Panc1 (cell line): ENCODE measurements around the gene SLC6A2. TPM values are rescaled to one million over a fixed set of nuclear protein-coding genes. Genes with fewer than 3 reads are reported as not detected.

Experiments used
- ATAC-seq: fragments of 200-7000 bp; cut with Tn5 transposase; 2 replicates; pipeline ENCODE4 v1.9.1; 2020; ENCODE audit warnings: mild to moderate bottlenecking, moderate library complexity
- BruUV-seq: library from RNA; stranded (reverse); fragments of 400-500 nt; replicated peaks from 2 replicates; lab custom pipeline; 2021; lab: Mats Ljungman, UMichigan
- CTCF ChIA-PET: fragments of 300-600 bp; sonication (Branson Sonifier 250); formaldehyde crosslinking; loops from one replicate; lab custom pipeline; 2022; ENCODE audit warnings: antibody characterized with exemption; lab: Charles Lee
- POLR2A ChIA-PET: fragments of 300-600 bp; sonication (Branson Sonifier 250); formaldehyde crosslinking; loops from one replicate; lab custom pipeline; 2022; ENCODE audit warnings: antibody characterized with exemption; lab: Charles Lee
- DNase-seq: peaks from one replicate; pipeline ENCODE4 v3.0.0-alpha.2; 2010; ENCODE audit warnings: low read depth, low spot score
- H3K27ac ChIP-seq: 2 replicates; pipeline ENCODE4 v1.5.1; 2011; ENCODE audit warnings: mild to moderate bottlenecking, low read length, inconsistent platforms
- H3K27me3 ChIP-seq: fragments of 200-500 bp; sonication (Bioruptor generic); 2 replicates; pipeline ENCODE4 v1.6.0; 2014; ENCODE audit warnings: low read length, inconsistent platforms; ENCODE audit not compliant: control insufficient read depth, insufficient read depth
- H3K36me3 ChIP-seq: fragments of 200-500 bp; sonication (Bioruptor generic); 2 replicates; pipeline ENCODE4 v1.5.1; 2014; ENCODE audit warnings: inconsistent platforms, mild to moderate bottlenecking, low read length, moderate library complexity; ENCODE audit not compliant: control insufficient read depth, insufficient read depth
- H3K4me1 ChIP-seq: 2 replicates; pipeline ENCODE4 v1.5.1; 2011; ENCODE audit warnings: inconsistent platforms, mild to moderate bottlenecking, low read length, moderate library complexity; ENCODE audit not compliant: control insufficient read depth, insufficient read depth
- H3K4me3 ChIP-seq, 2 experiments: 2 replicates each; pipeline ENCODE4 v1.5.1; 2011 to 2012; ENCODE audit warnings: low read depth in 2 of 2, low read length in 2 of 2, mild to moderate bottlenecking in 2 of 2, inconsistent platforms in 1 of 2, moderate library complexity in 1 of 2
- H3K9me3 ChIP-seq: fragments of 200-500 bp; sonication (Bioruptor generic); 2 replicates; pipeline ENCODE4 v1.5.1; 2014; ENCODE audit warnings: low read depth, mild to moderate bottlenecking, inconsistent platforms, low read length, moderate library complexity; ENCODE audit not compliant: control insufficient read depth, insufficient read depth
- POLR2AphosphoS5 ChIP-seq: IDR thresholded peaks from 2 replicates; pipeline ENCODE4 v1.6.1; 2012; ENCODE audit warnings: mild to moderate bottlenecking, low read depth, low read length, moderate library complexity
- SIN3A ChIP-seq: IDR thresholded peaks from 2 replicates; pipeline ENCODE4 v1.6.1; 2012; ENCODE audit warnings: low read depth, mild to moderate bottlenecking, low read length, moderate library complexity, borderline replicate concordance; ENCODE audit not compliant: insufficient read depth
- TCF7L2 ChIP-seq: IDR thresholded peaks from 2 replicates; pipeline ENCODE4 v1.6.1; 2011; ENCODE audit warnings: mild to moderate bottlenecking, low read depth, low read length, inconsistent platforms
- in situ Hi-C: cut with HindIII; loops from 2 replicates; pipeline ENCODE4 v1.10.0; 2016; ENCODE audit warnings: low sequenced_read_pairs, low pct_unique_long_range_greater_than_20kb
- intact Hi-C: fragments of 100-400 bp; cut with micrococcal nuclease; formaldehyde crosslinking; loops from one replicate; pipeline ENCODE4 v1.10.0; 2022; ENCODE audit not compliant: unreplicated experiment
- total RNA-seq: library from RNA; stranded (reverse); gene quantifications from one replicate; pipeline ENCODE4 v1.2.1, GENCODE V29; 2021; ENCODE audit not compliant: unreplicated experiment
- TF ChIP-seq, protein P1 (sequence below): fragments of 450-650 bp; IDR thresholded peaks from 2 replicates; pipeline ENCODE4 v1.5.1; 2017; ENCODE audit warnings: mild to moderate bottlenecking
- TF ChIP-seq, protein P2 (sequence below), 2 experiments: IDR thresholded peaks; 2 replicates each; pipeline ENCODE4 v1.6.1; 2011 to 2012; ENCODE audit warnings: low read depth in 2 of 2, control low read depth in 1 of 2, low read length in 1 of 2, mild to moderate bottlenecking in 1 of 2, moderate library complexity in 1 of 2; ENCODE audit not compliant: insufficient read depth in 1 of 2

The SLC6A2 gene
- total RNA-seq, 1 experiment from 2014 or later: 0.10 TPM

DNA sequence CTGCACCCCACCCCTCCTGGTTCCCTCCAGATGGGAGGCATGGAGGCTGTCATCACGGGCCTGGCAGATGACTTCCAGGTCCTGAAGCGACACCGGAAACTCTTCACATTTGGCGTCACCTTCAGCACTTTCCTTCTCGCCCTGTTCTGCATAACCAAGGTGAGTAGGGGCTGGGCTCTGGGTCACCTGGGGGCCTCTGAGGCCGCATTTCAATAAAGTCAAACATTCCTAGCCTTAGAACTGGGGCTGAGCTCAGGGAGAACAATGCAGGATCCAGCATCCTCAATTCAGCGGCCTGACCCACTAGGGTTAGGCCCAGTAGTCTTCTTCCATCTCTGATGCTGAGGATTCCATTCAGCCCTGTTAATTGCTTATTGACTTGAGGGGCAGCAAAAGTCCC is 42.1 kb downstream of the SLC6A2 start:
- Histone ChIP-seq H3K27ac (no peak overlapping the region), H3K4me1 (no peaks in the 10 kb centered on the region), H3K36me3 (no peaks in the 10 kb centered on the region), H3K27me3 (no peaks in the 10 kb centered on the region), H3K4me3 (no peak overlapping the region), H3K9me3 (no peaks in the 10 kb centered on the region)
- in situ Hi-C loops: no loop called here
- CTCF ChIA-PET: no interaction called here
- POLR2A ChIA-PET: no interaction called here
- TF ChIP-seq, protein P1, sequence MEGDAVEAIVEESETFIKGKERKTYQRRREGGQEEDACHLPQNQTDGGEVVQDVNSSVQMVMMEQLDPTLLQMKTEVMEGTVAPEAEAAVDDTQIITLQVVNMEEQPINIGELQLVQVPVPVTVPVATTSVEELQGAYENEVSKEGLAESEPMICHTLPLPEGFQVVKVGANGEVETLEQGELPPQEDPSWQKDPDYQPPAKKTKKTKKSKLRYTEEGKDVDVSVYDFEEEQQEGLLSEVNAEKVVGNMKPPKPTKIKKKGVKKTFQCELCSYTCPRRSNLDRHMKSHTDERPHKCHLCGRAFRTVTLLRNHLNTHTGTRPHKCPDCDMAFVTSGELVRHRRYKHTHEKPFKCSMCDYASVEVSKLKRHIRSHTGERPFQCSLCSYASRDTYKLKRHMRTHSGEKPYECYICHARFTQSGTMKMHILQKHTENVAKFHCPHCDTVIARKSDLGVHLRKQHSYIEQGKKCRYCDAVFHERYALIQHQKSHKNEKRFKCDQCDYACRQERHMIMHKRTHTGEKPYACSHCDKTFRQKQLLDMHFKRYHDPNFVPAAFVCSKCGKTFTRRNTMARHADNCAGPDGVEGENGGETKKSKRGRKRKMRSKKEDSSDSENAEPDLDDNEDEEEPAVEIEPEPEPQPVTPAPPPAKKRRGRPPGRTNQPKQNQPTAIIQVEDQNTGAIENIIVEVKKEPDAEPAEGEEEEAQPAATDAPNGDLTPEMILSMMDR: no peak
- TF ChIP-seq, protein P2, sequence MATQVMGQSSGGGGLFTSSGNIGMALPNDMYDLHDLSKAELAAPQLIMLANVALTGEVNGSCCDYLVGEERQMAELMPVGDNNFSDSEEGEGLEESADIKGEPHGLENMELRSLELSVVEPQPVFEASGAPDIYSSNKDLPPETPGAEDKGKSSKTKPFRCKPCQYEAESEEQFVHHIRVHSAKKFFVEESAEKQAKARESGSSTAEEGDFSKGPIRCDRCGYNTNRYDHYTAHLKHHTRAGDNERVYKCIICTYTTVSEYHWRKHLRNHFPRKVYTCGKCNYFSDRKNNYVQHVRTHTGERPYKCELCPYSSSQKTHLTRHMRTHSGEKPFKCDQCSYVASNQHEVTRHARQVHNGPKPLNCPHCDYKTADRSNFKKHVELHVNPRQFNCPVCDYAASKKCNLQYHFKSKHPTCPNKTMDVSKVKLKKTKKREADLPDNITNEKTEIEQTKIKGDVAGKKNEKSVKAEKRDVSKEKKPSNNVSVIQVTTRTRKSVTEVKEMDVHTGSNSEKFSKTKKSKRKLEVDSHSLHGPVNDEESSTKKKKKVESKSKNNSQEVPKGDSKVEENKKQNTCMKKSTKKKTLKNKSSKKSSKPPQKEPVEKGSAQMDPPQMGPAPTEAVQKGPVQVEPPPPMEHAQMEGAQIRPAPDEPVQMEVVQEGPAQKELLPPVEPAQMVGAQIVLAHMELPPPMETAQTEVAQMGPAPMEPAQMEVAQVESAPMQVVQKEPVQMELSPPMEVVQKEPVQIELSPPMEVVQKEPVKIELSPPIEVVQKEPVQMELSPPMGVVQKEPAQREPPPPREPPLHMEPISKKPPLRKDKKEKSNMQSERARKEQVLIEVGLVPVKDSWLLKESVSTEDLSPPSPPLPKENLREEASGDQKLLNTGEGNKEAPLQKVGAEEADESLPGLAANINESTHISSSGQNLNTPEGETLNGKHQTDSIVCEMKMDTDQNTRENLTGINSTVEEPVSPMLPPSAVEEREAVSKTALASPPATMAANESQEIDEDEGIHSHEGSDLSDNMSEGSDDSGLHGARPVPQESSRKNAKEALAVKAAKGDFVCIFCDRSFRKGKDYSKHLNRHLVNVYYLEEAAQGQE (IDR thresholded peaks at IDR 0.05; ENCODE audit: insufficient read depth in 1 of 2, low read depth in 2 of 2, low read length in 1 of 2): no peak
- no peak for TF ChIP-seq POLR2AphosphoS5
- TF ChIP-seq SIN3A: no peak
- no peak for TF ChIP-seq TCF7L2
- no peak for DNase-seq
- BruUV-seq: no TSS peak
- intact Hi-C loops: no loop called here
- ATAC-seq: no peak

DNA sequence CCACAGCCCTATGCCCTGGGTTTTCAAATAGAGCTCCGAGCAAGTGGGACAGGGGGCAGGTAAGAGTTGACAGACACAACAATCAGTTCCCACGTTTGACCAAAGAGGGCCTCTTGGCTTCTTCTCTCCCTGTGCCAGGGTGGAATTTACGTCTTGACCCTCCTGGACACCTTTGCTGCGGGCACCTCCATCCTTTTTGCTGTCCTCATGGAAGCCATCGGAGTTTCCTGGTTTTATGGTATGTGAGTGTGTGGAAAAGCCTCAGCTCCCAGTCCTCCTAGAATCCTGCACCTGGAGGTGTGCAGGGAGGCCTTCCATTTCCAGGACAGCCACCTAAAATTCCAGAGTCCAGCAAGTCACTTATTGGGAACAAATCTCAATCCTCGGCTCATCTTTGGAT is 42.5 kb downstream of the SLC6A2 start:
- no peak for DNase-seq
- no peak for ATAC-seq
- ChIA-PET CTCF (no interaction called here), POLR2A (no interaction called here)
- no peak for TF ChIP-seq POLR2AphosphoS5
- TF ChIP-seq, protein P2 (IDR thresholded peaks at IDR 0.05; ENCODE audit: insufficient read depth in 1 of 2, low read depth in 2 of 2, low read length in 1 of 2): no peak
- TF ChIP-seq SIN3A: no peak
- TF ChIP-seq, protein P1: no peak
- TF ChIP-seq TCF7L2: no peak
- no peaks in the 10 kb centered on the region for H3K9me3 ChIP-seq
- H3K4me1 ChIP-seq: no peaks in the 10 kb centered on the region
- H3K36me3 ChIP-seq: no peaks in the 10 kb centered on the region
- H3K4me3 ChIP-seq: no peak overlapping the region
- H3K27me3 ChIP-seq: no peaks in the 10 kb centered on the region
- in situ Hi-C loops: no loop called here
- no peak overlapping the region for H3K27ac ChIP-seq
- no TSS peak for BruUV-seq
- intact Hi-C loops: no loop called here
